NOMO-1 treated with dmso at 0.1 percent for 144 hours (cell line): ENCODE data around the gene RAI1.
"Not testable (repeated sequence)": the region's sequence is repeated elsewhere in the genome, so short reads cannot be mapped to it uniquely, and the experiment has no call there.

Experiments
- DNase-seq: peaks from one replicate; lab custom pipeline; 2025; ENCODE audit not compliant: unreplicated experiment; lab: John Stamatoyannopoulos, UW

Gene RAI1

GRCh38 chr17:17681187-17681743 is at the start of gene RAI1:
RAI1 (plus strand) TSS chr17:17681458; CDS start chr17:17792949, 111,491 bp downstream.
- peak; percentile 46 for DNase-seq

- DNase-seq: not testable (repeated sequence)
Measured at GRCh38 chr17:17632690-17633089, 48.6 kb upstream of the RAI1 start.

GRCh38 chr17:17633310-17633709 is 47.9 kb upstream of the RAI1 start:
- DNase-seq: no peak

DNA sequence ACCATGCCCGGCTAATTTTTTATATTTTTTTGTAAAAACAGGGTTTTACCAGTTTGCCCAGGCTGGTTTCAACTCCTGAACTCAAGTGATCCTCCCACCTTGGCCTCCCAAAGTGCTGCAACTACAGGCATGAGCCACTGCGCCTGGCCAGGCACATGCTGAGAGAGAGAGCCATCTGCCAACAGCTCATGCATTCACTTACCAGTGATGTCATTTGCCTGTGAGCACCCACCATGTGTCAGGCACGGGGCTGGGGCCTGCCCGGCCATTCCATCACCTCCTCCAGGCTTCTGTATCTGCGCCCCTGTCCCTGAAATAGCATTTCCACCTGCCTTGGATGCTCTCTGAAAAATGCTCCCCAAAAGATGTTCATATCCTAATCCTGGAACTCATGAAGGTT is 46.1 kb upstream of the RAI1 start:
- no peak for DNase-seq

DNA sequence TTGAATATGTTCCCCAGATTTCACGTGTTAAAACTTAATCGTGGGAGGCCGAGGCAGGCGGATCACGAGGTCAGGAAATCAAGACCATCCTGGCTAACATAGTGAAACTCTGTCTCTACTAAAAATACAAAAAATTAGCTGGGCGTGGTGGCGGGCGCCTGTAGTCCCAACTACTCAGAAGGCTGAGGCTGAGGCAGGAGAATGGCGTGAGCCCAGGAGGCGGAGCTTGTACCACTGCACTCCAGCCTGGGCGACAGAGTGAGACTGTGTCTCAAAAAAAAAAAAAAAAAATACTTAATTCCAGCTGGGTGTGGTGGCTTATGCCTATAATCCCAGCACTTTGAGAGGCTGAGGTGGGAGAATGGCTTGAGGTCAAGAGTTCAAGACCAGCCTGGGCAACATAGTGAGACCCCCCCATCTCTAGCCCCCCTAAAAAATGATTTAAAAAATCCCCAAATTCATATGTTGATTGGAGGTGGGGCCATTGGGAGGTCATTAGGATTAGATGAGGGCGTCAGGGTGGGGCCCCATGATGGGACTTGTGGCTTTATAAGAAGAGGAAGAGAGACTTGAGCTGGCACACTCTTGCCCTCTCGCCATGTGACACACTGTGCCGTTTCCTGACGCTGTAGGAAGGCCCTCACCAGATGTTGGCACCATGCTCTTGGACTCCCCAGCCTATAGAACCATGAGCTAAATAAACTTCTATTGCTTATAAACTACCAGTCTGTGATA is 45.6 kb upstream of the RAI1 start:
- DNase-seq: not testable (repeated sequence)

GRCh38 chr17:17636272-17636885 is 44.9 kb upstream of the RAI1 start:
- no peak for DNase-seq

- DNase-seq: no peak
Measured at GRCh38 chr17:17638467-17638866, 42.8 kb upstream of the RAI1 start.

GRCh38 chr17:17639661-17640270 is 41.5 kb upstream of the RAI1 start:
- DNase-seq: not testable (repeated sequence)

- peak; percentile 62 for DNase-seq
Measured at GRCh38 chr17:17641621-17642409, 39.4 kb upstream of the RAI1 start.

- not testable (repeated sequence) for DNase-seq
Measured at GRCh38 chr17:17645148-17645547, 36.1 kb upstream of the RAI1 start.

GRCh38 chr17:17645961-17646360 is 35.3 kb upstream of the RAI1 start:
- DNase-seq: no peak

GRCh38 chr17:17647524-17648178 is 33.6 kb upstream of the RAI1 start:
- DNase-seq: no peak

GRCh38 chr17:17648762-17649161 is 32.5 kb upstream of the RAI1 start:
- DNase-seq: no peak

DNA sequence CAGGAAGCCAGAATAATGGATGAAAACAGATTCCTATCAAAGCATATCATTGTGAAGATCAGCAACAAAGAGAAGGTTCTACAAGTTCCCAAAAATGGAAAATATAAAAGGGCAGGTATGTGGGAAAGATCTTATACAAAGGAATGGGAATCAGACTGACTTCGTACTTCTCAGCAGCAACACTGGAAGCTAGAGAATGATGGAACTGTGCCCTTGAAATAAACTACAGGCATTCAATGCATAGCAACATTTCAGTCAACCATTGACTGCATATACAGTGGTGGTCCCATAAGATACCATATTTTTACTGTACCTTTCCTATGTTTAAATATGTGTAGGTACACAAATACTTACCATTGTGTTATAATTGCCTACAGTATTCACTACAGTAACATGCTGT is 30.3 kb upstream of the RAI1 start:
- DNase-seq: no peak

DNA sequence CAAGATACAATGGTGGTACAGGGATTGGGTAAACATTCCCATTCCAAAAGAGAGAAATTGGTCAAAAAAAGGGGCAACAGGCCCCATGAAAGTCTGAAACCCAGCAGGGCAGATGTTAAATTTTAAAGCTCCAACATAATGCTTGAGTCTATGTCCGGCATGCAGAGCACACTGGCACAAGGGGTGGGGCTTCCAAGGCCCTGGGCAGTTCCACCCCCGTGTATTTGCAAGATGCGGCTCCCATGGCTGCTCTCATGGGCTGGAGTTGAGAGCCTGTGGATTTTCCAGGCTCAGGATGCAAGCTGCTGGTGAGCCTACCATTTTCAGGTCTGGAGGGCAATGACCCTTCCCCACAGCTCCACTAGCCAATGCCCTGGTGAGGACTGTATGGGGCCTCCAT is 27.9 kb upstream of the RAI1 start:
- DNase-seq: no peak

DNA sequence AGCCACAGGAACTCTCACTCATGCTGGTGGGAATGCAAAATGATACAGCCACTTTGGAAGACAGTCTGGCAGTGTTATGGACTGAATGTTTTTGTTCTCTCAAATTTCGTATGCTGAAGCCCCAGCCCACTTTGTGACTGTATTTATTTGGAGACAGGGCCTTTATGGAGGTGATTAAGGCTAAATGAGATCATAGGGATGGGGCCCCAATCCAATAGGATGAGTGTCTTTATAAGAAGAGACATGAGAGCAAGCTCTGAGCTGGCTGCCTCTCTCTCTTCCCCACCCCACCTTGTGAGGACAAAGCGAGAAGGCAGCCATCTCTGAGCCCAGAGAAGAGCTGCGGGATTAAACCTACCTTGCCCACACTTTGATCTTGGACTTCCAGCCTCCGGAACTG is 21.9 kb upstream of the RAI1 start:
- no peak for DNase-seq

GRCh38 chr17:17661134-17661533 is 20.1 kb upstream of the RAI1 start:
- no peak for DNase-seq

- DNase-seq: peak; percentile 21
Measured at GRCh38 chr17:17661834-17662385, 19.3 kb upstream of the RAI1 start.

DNA sequence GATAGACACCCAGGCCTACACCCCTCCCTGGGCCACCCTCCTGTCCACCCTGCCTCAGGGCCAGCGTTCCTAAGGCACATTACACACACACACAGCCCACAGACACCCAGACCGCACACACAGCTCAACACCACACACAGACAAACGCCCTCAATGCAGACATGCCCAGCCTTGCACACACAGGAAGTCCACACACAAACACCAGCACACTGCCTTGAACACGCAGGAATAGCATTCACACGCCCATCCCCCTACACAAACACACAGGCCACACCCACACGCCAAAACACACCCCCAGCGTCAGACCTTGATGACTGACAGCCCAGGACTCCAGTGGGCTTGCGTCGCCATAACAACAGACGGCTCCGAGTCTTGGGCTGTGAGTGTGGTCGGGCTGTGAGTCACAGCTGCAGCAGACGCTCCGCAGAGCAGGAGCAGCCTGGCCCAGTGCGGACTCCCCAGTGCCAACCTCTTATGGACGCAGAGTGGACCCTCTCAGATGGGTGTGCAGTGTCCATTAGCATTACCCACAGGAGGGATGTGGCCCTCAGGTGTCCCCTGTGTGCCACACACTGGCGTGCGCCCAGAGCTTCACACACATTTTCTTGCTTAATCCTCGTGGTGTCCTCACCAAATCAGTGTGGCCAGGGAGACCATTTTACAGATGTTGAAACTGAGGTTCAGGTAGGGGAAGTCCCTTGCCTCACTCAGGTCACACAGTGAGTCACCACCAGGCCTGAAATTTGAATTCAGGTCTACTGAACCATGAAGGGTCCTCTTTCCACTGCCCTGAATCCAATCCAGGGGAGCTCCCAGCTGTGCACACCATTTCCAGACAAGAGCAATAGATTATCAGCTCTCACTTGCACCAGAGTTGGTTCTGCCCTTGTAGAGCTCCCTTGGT is 17.8 kb upstream of the RAI1 start:
- DNase-seq: peak; percentile 75
